GM19238 (cell line): Measurements from ENCODE around the gene EIF2S3B.

Experiments used
- DNase-seq: peaks from one replicate; pipeline ENCODE4 v3.0.0; 2011; ENCODE audit warnings: low spot score; ENCODE audit not compliant: insufficient read length

EIF2S3B gene

GRCh38 chr12:10554228-10554755 lies 48.6 kb downstream of the EIF2S3B start:
- no peak for DNase-seq

DNA sequence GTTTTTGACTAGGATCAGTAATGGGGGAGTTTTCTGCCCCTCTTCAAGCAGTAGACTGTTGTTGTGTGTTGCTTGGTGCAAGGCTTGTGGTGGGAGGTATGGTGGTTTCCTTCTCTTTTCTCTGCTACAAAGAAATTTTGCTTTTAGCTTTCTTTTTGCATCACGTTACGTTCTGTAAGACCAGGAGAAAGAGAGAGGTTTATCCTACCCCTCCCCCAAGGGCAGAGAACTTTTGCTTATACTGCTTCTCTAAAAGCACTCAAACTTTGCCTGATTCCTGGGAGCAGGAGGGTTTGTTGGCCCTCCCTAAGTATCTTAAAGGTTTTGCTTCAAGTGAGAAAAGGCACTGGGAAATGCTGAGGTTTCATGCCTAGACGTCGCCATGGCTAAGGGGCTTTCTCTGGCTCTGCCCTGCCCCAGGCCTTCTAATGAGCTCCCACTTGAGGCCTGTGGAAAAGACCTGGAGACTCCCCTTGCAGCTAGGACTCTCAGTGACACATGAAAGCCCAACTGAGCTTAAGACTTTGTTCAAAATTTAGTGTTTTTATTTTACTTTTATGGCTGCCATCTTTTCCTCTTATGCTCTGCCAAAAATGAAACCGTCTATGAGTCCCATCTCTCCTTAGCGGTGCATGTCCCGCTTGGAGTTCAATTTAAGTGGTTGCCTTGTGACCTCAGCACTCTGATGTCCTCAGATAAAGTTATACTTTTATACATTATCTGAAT lies 49.2 kb downstream of the EIF2S3B start:
- DNase-seq: no peak

- no peak for DNase-seq
Observed at GRCh38 chr12:10557329-10557728, 51.6 kb downstream of the EIF2S3B start.

GRCh38 chr12:10557766-10558165 lies 52.1 kb downstream of the EIF2S3B start:
- no peak for DNase-seq
